ENCODE results near the gene SCN2B. TPM values are rescaled to one million over a fixed set of nuclear protein-coding genes. Genes with fewer than 3 reads are reported as not detected.

Gene SCN2B
- total and polyA plus RNA-seq, 10 of the 15 experiments (the other 5 are each of a cell fraction or from before 2014, with no cell fraction given) = 0.01 TPM; not detected in 9

DNA sequence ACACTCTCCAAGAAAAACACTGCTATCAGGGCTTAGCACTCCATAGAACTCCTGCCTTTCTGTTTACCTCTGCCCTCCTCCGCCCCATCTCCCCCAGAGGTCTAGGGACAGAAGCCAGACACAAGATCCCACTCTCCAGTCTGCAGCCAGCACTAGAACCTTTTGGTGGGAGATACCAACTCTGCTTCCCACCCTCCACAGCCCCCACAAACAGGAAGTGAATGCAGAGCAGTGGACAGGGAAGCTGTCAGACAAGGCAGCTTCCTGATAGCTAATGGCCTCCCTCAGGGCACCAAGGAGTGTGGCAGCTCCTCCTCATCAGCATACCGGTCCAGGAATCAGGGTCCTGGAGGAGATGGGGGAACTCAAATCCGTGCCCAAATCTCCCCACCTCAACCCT, 28.9 kb downstream of the SCN2B start:
- Histone ChIP-seq H3K9me3 (replicated peaks; ENCODE audit: control insufficient read depth, insufficient read depth, low read length) (no peaks in the 10 kb centered on the region), H3K27ac (ENCODE audit: control insufficient read depth, insufficient read depth) (no peak overlapping the region), H3K4me1 (ENCODE audit: control insufficient read depth, insufficient read depth, low read length) (no peaks in the 10 kb centered on the region), H3K27me3 (replicated peaks in 1 of 2; ENCODE audit: control insufficient read depth in 2 of 2, insufficient read depth in 2 of 2, low read length in 1 of 2) (peaks cover 9 to 24% of the 10 kb centered on the region in 2 experiments), H4K20me1 (ENCODE audit: control insufficient read depth, insufficient read depth) (no peaks in the 10 kb centered on the region), H3K36me3 (ENCODE audit: control insufficient read depth in 2 of 2, insufficient read depth in 2 of 2, low read length in 1 of 2) (no peaks in the 10 kb centered on the region), H3K79me2 (ENCODE audit: control insufficient read depth, insufficient read depth, low read length) (no peaks in the 10 kb centered on the region), H3K9ac (ENCODE audit: control insufficient read depth, insufficient read depth, low read length) (no peak overlapping the region), H3K4me3 (no peak overlapping the region), H2AFZ (ENCODE audit: control insufficient read depth, low read depth, low read length) (no peak overlapping the region), H3K4me2 (ENCODE audit: control insufficient read depth, insufficient read depth) (no peak overlapping the region)
- ChIA-PET RAD21 (ENCODE audit: unreplicated experiment) (interaction anchor here (7.7 kb wide), 1 partner anchor 23 kb away, joined by 52 read pairs; no protein-coding TSS in a partner anchor), POLR2A (interaction anchor here (0.6 kb wide), 1 partner anchor 99 kb away, joined by 3 read pairs; no protein-coding TSS in a partner anchor), CTCF (interaction anchor here (0.8 to 7.7 kb wide), 6 partner anchors 23 to 140 kb away, joined by 3 to 85 read pairs (median 5); no protein-coding TSS in a partner anchor), SMC1A (ENCODE audit: uncharacterized antibody, unreplicated experiment) (interaction anchor here (1.0 to 7.6 kb wide), 3 partner anchors 24 to 339 kb away, joined by 3 to 49 read pairs (median 4); no protein-coding TSS in a partner anchor)
- in situ Hi-C loops (cut with MboI) (no loop called here), intact Hi-C loops (cut with micrococcal nuclease; ENCODE audit: unreplicated experiment) (loop anchor here (5.0 kb wide), 3 partner anchors 205 to 420 kb away; partner anchors contain the start of gene IFT46)
- DNase-seq (ENCODE audit: low read depth, low spot score) (no peak), ATAC-seq (no peak), FAIRE-seq (no peak)
- 45% methylated on average over 3 of the region's 3 CpGs for WGBS (ENCODE audit: insufficient coverage, insufficient replicate concordance, low lambda C conversion rate, missing lambda C conversion rate)
- TF ChIP-seq, protein P1, sequence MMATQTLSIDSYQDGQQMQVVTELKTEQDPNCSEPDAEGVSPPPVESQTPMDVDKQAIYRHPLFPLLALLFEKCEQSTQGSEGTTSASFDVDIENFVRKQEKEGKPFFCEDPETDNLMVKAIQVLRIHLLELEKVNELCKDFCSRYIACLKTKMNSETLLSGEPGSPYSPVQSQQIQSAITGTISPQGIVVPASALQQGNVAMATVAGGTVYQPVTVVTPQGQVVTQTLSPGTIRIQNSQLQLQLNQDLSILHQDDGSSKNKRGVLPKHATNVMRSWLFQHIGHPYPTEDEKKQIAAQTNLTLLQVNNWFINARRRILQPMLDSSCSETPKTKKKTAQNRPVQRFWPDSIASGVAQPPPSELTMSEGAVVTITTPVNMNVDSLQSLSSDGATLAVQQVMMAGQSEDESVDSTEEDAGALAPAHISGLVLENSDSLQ (IDR thresholded peaks at IDR 0.05) = peak; percentile 52
- TF ChIP-seq SPI1 (IDR thresholded peaks at IDR 0.05; ENCODE audit: borderline replicate concordance, insufficient read depth, low read depth, low read length) = peak; percentile 18; the same call in 1 of the 2 replicates
- TF ChIP-seq, protein P2, sequence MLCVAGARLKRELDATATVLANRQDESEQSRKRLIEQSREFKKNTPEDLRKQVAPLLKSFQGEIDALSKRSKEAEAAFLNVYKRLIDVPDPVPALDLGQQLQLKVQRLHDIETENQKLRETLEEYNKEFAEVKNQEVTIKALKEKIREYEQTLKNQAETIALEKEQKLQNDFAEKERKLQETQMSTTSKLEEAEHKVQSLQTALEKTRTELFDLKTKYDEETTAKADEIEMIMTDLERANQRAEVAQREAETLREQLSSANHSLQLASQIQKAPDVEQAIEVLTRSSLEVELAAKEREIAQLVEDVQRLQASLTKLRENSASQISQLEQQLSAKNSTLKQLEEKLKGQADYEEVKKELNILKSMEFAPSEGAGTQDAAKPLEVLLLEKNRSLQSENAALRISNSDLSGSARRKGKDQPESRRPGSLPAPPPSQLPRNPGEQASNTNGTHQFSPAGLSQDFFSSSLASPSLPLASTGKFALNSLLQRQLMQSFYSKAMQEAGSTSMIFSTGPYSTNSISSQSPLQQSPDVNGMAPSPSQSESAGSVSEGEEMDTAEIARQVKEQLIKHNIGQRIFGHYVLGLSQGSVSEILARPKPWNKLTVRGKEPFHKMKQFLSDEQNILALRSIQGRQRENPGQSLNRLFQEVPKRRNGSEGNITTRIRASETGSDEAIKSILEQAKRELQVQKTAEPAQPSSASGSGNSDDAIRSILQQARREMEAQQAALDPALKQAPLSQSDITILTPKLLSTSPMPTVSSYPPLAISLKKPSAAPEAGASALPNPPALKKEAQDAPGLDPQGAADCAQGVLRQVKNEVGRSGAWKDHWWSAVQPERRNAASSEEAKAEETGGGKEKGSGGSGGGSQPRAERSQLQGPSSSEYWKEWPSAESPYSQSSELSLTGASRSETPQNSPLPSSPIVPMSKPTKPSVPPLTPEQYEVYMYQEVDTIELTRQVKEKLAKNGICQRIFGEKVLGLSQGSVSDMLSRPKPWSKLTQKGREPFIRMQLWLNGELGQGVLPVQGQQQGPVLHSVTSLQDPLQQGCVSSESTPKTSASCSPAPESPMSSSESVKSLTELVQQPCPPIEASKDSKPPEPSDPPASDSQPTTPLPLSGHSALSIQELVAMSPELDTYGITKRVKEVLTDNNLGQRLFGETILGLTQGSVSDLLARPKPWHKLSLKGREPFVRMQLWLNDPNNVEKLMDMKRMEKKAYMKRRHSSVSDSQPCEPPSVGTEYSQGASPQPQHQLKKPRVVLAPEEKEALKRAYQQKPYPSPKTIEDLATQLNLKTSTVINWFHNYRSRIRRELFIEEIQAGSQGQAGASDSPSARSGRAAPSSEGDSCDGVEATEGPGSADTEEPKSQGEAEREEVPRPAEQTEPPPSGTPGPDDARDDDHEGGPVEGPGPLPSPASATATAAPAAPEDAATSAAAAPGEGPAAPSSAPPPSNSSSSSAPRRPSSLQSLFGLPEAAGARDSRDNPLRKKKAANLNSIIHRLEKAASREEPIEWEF (IDR thresholded peaks at IDR 0.05; ENCODE audit: insufficient replicate concordance, low read depth, low read length) = no peak
- BruUV-seq (replicated peaks) = no TSS peak
